HG03442 (cell line): ENCODE measurements around the gene MFSD2A.
"Not testable (repeated sequence)": the region's sequence is repeated elsewhere in the genome, so short reads cannot be mapped to it uniquely, and the experiment has no call there.

Source experiments
- ATAC-seq: cut with Tn5 transposase; IDR thresholded peaks from one replicate; pipeline ENCODE4 v1.9.1; 2021; ENCODE audit warnings: mild to moderate bottlenecking, moderate library complexity; ENCODE audit not compliant: unreplicated experiment

Gene MFSD2A

DNA sequence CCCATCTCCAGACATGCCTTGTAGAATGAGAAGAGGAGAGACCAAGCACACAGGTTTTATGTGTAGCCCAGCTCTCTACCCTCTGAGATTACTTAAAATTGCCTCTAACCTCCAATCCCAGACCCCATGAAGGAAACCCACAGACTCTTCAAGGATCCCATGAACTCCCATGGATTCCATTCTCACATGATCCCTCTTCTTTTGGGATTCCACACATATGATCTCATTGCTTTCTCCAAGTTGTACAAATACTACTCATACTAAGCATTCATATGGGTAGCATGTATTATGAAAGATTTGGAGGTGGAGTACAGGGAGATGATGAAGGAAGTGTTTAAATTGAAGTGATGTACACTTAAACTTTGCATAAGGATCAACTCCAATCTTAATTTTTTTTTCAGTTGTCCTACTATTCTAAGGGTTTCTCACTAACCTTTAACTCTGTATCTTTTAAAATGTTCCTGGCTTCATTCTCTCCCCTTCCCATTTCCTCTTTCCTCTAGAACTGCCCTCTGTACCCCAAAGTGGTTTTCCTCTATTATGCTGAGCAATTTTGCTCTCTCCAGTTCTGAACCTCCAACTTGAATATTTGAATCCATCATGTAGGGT lies 41.6 kb downstream of the MFSD2A start:
- ATAC-seq: no peak

- no peak for ATAC-seq
These were observed 46.5 kb downstream of the MFSD2A start for GRCh38 chr1:40001456-40001855.

GRCh38 chr1:40003156-40004093 lies 48.5 kb downstream of the MFSD2A start:
- no peak for ATAC-seq

DNA sequence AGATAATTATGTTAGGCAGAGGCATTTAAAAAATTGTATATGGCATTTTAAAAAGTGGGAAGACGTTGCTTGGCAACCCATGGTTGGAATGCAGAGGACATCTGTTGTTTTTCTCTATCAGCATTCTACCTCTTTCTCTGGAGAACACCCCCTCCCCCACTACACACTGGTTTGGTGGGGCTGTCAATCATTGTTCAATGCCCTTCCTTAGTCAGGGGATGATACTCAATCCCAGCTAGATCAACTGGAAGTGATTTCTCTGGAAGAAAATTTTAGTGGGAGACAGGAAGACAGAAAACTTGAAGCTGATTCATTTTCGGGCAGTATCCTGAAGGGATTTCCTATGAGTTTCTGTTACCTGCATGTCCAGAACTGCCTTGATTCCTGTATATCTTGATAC lies 49.9 kb downstream of the MFSD2A start:
- ATAC-seq: no peak

GRCh38 chr1:40007481-40008034 lies 52.6 kb downstream of the MFSD2A start:
- ATAC-seq: not testable (repeated sequence)

GRCh38 chr1:40011198-40011597 lies 56.3 kb downstream of the MFSD2A start:
- no peak for ATAC-seq

DNA sequence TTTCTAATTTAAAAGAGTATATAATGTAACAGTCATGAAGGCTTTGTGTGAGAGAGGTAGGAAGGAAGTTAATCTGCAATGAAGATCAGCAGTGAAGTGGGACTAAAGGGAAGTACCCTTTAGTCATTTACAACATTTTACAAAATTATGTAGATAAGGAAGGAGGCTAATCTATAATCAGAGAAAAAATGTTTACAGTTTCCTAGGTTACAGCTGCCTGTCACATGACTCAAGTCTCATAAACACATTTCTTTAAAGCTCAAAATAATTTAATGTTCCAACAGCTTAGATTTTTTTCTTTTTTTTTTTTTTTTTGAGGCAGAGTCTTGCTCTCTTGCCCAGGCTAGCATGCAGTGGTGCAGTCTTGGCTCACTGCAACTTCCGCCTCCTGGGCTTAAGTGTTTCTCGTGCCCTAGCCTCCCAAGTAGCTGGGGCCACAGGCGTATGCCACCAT lies 59.3 kb downstream of the MFSD2A start:
- no peak for ATAC-seq

- ATAC-seq: no peak
These were observed 60.1 kb downstream of the MFSD2A start for GRCh38 chr1:40014812-40015594.

DNA sequence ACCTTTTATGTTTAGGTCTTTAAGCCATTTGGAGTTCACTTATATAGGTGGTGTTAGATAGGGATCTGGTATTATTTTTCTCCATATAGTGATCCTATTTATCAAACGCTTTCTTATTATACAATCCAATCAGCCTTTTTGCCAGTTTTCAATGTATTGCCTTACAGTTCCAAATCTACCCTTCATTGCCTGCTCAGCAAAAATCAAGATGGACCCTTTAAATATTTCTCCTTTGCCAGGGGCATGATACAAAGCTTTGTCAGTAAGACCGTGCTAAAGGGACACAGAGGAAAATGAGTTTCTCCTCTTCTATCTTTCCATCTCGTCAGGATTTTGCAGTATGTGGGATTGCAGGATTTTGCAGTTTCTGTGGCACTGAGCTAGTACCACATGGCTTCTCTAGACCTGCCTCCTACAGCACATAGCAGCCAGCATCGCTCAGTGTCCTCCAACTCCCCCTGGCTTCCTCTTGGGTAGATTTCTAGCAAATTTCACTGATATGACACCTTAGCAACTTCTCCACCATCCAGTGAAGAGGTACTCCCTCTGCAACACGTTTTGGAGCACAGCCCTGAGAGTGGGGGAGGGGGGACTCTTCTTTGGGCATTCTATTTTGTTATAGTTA lies 63.1 kb downstream of the MFSD2A start:
- no peak for ATAC-seq
